Panc1 (cell line): ENCODE data around the gene ADAMTSL2.

Experiments used
- POLR2AphosphoS5 ChIP-seq: IDR thresholded peaks from 2 replicates; pipeline ENCODE4 v1.6.1; 2012; ENCODE audit warnings: mild to moderate bottlenecking, low read depth, low read length, moderate library complexity
- REST ChIP-seq, 2 experiments: IDR thresholded peaks; 2 replicates each; pipeline ENCODE4 v1.6.1; 2011 to 2012; ENCODE audit warnings: low read depth in 2 of 2, control low read depth in 1 of 2, low read length in 1 of 2, mild to moderate bottlenecking in 1 of 2, moderate library complexity in 1 of 2; ENCODE audit not compliant: insufficient read depth in 1 of 2
- SIN3A ChIP-seq: IDR thresholded peaks from 2 replicates; pipeline ENCODE4 v1.6.1; 2012; ENCODE audit warnings: low read depth, mild to moderate bottlenecking, low read length, moderate library complexity, borderline replicate concordance; ENCODE audit not compliant: insufficient read depth
- TCF7L2 ChIP-seq: IDR thresholded peaks from 2 replicates; pipeline ENCODE4 v1.6.1; 2011; ENCODE audit warnings: mild to moderate bottlenecking, low read depth, low read length, inconsistent platforms
- TF ChIP-seq, protein P1 (sequence below): fragments of 450-650 bp; IDR thresholded peaks from 2 replicates; pipeline ENCODE4 v1.5.1; 2017; ENCODE audit warnings: mild to moderate bottlenecking

DNA sequence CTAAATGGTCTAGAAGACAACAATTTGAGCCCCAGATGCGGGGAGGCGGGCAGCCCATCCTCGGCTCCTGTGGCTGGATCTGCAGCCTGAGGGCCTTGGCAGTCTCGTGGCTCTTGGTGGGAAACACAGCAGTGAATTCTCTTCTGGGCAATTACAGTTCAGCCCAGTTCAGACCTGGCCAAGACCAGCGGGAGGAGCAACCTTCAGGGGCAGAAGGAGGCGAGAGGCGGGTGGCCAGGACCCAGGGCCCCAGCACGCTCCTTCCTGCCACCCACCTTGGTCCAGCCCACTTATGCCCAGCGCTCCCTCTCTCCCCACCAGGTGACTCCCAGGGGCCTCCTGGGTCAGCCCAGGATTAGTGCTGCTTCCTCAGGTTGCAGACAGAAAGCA, 17.5 kb upstream of the ADAMTSL2 start:
- TF ChIP-seq, protein P1, sequence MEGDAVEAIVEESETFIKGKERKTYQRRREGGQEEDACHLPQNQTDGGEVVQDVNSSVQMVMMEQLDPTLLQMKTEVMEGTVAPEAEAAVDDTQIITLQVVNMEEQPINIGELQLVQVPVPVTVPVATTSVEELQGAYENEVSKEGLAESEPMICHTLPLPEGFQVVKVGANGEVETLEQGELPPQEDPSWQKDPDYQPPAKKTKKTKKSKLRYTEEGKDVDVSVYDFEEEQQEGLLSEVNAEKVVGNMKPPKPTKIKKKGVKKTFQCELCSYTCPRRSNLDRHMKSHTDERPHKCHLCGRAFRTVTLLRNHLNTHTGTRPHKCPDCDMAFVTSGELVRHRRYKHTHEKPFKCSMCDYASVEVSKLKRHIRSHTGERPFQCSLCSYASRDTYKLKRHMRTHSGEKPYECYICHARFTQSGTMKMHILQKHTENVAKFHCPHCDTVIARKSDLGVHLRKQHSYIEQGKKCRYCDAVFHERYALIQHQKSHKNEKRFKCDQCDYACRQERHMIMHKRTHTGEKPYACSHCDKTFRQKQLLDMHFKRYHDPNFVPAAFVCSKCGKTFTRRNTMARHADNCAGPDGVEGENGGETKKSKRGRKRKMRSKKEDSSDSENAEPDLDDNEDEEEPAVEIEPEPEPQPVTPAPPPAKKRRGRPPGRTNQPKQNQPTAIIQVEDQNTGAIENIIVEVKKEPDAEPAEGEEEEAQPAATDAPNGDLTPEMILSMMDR = no peak
- TF ChIP-seq REST (IDR thresholded peaks at IDR 0.05; ENCODE audit: insufficient read depth in 1 of 2, low read depth in 2 of 2, low read length in 1 of 2) (no peak), SIN3A (no peak), POLR2AphosphoS5 (no peak), TCF7L2 (no peak)
